GM18858 (cell line): ENCODE results near the gene ESPL1.
A peak's percentile ranks its signal among the peaks of the same experiment; 100 is the strongest.
"Not testable (repeated sequence)": the region's sequence is repeated elsewhere in the genome, so short reads cannot be mapped to it uniquely, and the experiment has no call there.

Source experiments
- ATAC-seq: cut with Tn5 transposase; IDR thresholded peaks from one replicate; pipeline ENCODE4 v1.9.1; 2021; ENCODE audit not compliant: unreplicated experiment

The ESPL1 gene

GRCh38 chr12:53297106-53297505 lies 29.0 kb downstream of the ESPL1 start:
- ATAC-seq = not testable (repeated sequence)

- ATAC-seq = no peak
Observed at GRCh38 chr12:53298164-53298563, 30.1 kb downstream of the ESPL1 start.

GRCh38 chr12:53299101-53299453 lies 31.0 kb downstream of the ESPL1 start:
- no peak for ATAC-seq

- ATAC-seq = peak; percentile 54
Observed at GRCh38 chr12:53299454-53300180, 31.5 kb downstream of the ESPL1 start, which contains the start of gene MYG1. MYG1 (plus strand) TSS chr12:53299695; CDS start chr12:53299738, 43 bp downstream.

DNA sequence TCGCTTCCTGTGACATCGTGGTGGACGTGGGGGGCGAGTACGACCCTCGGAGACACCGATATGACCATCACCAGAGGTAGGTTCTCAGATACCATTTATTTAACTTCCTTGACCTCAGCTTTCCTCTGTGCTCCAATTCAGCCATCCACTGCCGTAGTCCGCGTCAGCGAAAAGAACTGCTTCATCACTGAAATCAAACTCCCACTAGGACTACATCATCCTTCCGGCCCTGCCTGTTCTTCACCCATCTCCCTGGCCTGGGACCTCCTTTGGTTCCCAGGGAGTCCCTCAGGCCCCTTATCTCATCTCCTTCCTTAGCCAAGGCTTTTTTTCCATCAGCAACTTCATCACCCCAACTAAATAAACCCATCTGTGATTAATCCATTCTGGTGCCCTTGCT lies 32.1 kb downstream of the ESPL1 start:
- no peak for ATAC-seq

DNA sequence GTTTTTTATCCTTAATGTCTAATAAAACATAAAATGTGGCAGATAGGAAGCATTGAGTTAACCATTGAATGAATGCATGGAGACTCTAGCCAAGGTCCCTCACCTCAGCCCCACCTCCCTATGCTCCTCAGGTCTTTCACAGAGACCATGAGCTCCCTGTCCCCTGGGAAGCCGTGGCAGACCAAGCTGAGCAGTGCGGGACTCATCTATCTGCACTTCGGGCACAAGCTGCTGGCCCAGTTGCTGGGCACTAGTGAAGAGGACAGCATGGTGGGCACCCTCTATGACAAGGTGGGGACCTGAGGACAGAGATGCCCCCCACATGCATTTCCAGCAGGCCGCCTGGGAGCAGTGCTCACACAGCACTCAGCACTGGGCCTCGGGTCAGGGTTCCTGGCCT lies 34.8 kb downstream of the ESPL1 start:
- no peak for ATAC-seq

DNA sequence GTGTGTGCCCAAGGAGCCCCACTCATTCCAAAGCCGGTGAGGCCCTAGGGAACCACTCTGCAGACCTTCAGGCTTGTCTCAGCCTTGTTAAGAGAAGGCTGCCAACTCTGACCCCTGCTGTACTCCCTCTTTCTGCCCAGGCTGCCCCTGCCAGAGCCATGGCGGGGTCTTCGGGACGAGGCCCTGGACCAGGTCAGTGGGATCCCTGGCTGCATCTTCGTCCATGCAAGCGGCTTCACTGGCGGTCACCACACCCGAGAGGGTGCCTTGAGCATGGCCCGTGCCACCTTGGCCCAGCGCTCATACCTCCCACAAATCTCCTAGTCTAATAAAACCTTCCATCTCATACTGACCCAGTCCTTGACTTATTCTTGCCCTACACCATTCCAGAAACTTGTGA lies 38.7 kb downstream of the ESPL1 start:
- no peak for ATAC-seq

- ATAC-seq = no peak
Observed at GRCh38 chr12:53308276-53308675, 40.2 kb downstream of the ESPL1 start.

- no peak for ATAC-seq
Observed at GRCh38 chr12:53313996-53314395, 45.9 kb downstream of the ESPL1 start.

- ATAC-seq = no peak
Observed at GRCh38 chr12:53320352-53321195, 52.5 kb downstream of the ESPL1 start.

GRCh38 chr12:53324113-53324778 lies 56.1 kb downstream of the ESPL1 start:
- no peak for ATAC-seq

DNA sequence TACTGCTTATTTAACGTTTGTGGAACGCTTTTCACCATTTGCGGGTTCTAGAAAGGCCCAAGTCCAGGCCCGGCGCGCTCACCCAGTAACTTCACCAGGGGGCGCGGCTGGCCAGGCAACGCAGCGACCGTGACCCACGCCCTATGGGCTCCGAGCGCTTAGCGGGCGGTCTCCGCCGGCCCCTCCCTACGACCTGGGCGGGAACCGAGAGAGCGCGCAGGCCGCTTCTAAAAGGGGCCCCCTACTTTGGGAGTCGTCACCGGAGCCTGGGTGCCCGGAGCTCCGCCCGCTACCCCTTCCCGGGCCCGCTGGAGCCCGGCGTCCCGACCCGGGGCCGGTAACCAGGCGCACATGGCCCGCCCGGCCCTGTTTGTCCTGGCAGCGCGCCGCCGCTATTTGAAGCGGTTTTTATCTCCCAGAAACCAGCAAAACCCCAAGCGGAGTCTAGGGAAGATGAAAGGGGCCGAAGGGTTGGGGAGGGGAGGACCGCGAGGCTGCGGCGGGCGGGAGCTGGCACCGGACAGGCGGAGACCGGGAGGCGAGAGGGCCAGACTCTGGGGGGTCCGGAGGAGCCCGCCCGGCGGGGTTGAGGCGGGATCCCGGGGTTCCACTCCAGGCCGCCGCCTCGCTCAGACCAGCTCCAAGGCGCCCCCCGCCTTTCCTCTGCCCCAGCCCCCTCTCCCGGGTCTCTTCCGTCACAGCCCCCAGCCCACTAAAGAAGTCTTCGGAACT lies 56.8 kb downstream of the ESPL1 start:
- no peak for ATAC-seq

GRCh38 chr12:53325511-53326061 lies 57.5 kb downstream of the ESPL1 start:
- no peak for ATAC-seq

DNA sequence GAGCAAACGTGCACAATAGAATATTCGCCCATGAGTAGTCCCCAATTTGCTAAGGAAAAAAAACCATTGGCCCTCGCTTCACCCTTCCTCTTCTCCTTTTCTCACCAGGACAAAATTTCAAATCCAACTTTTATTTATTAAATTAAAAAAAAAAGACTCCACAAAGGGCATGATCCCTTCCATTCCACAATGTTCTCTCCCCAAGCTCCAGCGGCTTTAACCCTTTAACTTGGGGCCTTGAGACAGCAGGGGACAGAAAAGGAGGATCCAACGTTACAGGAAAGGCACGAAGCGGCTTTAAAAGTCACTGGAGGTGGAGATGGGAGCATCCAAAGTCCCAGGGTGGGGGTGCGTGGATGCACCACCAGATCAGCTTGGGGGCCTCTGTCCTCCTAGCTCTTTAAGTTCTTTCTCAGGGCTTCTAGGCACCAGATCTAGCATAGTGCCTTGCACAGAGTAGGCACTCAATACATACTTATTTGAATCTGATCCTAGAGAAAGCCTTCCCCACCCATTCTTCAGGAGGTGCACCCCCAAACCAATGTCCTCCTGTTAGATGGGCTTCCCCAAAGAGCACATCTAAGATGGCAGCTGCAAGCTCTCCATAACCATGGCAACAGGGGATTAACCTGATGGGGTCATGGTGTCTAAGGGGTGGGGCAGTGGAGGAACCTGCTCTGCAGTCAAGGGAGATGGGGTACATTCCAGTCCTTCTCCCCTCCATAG lies 58.5 kb downstream of the ESPL1 start:
- no peak for ATAC-seq

DNA sequence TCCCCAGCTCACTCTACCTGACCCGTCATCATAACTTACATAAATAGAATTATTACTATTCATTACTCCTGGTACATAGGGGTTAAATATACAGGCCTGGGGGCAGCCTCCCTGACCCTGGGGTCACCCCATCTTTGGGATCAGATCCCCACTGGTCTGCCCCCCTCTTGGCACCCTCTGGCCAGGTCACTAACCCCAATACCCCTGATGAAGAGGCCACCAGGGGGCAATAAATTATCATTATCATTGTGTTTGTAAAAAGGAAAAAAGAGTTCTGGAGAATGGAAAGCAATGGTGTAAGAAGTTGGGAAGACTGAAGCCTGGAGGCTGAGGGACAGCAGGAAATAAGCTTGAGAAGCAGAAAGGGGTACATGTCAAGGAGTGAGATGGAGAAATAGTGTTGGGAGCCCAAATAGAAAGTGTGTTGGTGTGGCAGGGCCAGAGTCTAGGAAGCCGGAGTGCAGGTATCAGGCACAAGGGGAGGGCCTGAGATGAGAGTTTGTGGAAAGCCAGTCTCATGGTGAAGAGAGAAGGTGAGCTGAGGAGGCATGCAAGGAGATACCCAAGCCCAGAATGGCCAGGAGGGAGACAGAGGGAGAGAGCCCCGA lies 59.4 kb downstream of the ESPL1 start:
- no peak for ATAC-seq

- no peak for ATAC-seq
Observed at GRCh38 chr12:53328043-53328435, 59.9 kb downstream of the ESPL1 start.

DNA sequence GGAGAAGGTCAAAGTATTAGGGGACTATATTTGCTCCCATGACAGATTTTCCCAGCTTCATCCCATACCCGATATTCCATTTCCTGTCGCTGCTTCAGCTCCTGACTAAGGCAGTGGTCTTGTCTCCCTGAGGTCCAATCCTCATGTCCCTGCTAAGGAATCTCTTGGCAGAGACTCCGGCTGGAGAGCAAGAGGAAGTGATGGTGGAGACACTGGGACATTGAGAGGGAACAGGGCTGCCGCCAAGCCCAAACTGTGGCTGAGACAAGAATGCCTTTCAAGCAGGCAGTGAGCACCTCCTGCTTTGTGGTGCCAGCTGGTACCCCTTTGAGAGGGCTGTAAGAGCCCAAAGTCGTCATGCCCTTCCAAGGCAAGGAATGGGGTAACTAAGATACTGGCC lies 62.6 kb downstream of the ESPL1 start:
- ATAC-seq = no peak

- ATAC-seq = not testable (repeated sequence)
Observed at GRCh38 chr12:53332339-53332738, 64.2 kb downstream of the ESPL1 start.

- ATAC-seq = no peak
Observed at GRCh38 chr12:53332744-53333143, 64.6 kb downstream of the ESPL1 start.

GRCh38 chr12:53333289-53333688 lies 65.2 kb downstream of the ESPL1 start:
- no peak for ATAC-seq
